ENCODE data around the gene LRRK2. TPM values are rescaled to one million over a fixed set of nuclear protein-coding genes. Genes with fewer than 3 reads are reported as not detected.
"Not testable (repeated sequence)": the region's sequence is repeated elsewhere in the genome, so short reads cannot be mapped to it uniquely, and the experiment has no call there.

The LRRK2 gene
- total and polyA plus RNA-seq, 10 of the 15 experiments (the other 5 are each of a cell fraction or from before 2014, with no cell fraction given): 0.80 to 32.6 (median 1.4) TPM

GRCh38 chr12:40382217-40382616 is 157.4 kb downstream of the LRRK2 start:
- CTCF ChIA-PET: interaction anchor here (1.4 kb wide), 1 partner anchor 16 kb away, joined by 3 read pairs; no protein-coding TSS in a partner anchor
- in situ Hi-C loops (cut with MboI): no loop called here
- no TSS peak for BruUV-seq (replicated peaks)

GRCh38 chr12:40387279-40387678 is 162.5 kb downstream of the LRRK2 start:
- H3K4me1 ChIP-seq (ENCODE audit: control insufficient read depth, insufficient read depth, low read length); H3K36me3 ChIP-seq (ENCODE audit: control insufficient read depth in 2 of 2, insufficient read depth in 2 of 2, low read length in 1 of 2); FAIRE-seq; H3K9ac ChIP-seq (ENCODE audit: control insufficient read depth, insufficient read depth, low read length); H3K9me3 ChIP-seq (replicated peaks; ENCODE audit: control insufficient read depth, insufficient read depth, low read length); SMC1A ChIA-PET (ENCODE audit: uncharacterized antibody, unreplicated experiment); RAD21 ChIA-PET (ENCODE audit: unreplicated experiment); H3K79me2 ChIP-seq (ENCODE audit: control insufficient read depth, insufficient read depth, low read length); intact Hi-C loops (cut with micrococcal nuclease; ENCODE audit: unreplicated experiment); H4K20me1 ChIP-seq (ENCODE audit: control insufficient read depth, insufficient read depth); BruUV-seq (replicated peaks); H3K4me3 ChIP-seq; in situ Hi-C loops (cut with MboI); H3K27me3 ChIP-seq (replicated peaks in 1 of 2; ENCODE audit: control insufficient read depth in 2 of 2, insufficient read depth in 2 of 2, low read length in 1 of 2); DNase-seq (ENCODE audit: low read depth, low spot score); H3K27ac ChIP-seq (ENCODE audit: control insufficient read depth, insufficient read depth); ATAC-seq; H2AFZ ChIP-seq (ENCODE audit: control insufficient read depth, low read depth, low read length); H3K4me2 ChIP-seq (ENCODE audit: control insufficient read depth, insufficient read depth); CTCF ChIA-PET; POLR2A ChIA-PET: not testable (repeated sequence)
- WGBS (ENCODE audit: insufficient coverage, insufficient replicate concordance, low lambda C conversion rate, missing lambda C conversion rate): 41% methylated on average over 3 of the region's 3 CpGs

More at GRCh38 chr12:40382217-40382616, 157.4 kb downstream of the LRRK2 start:
- H3K79me2 ChIP-seq (ENCODE audit: control insufficient read depth, insufficient read depth, low read length): no peaks in the 10 kb centered on the region
- H3K36me3 ChIP-seq (ENCODE audit: control insufficient read depth in 2 of 2, insufficient read depth in 2 of 2, low read length in 1 of 2): no peaks in the 10 kb centered on the region
- ChIA-PET RAD21 (ENCODE audit: unreplicated experiment) (no interaction called here), POLR2A (no interaction called here), SMC1A (ENCODE audit: uncharacterized antibody, unreplicated experiment) (interaction anchor here (0.9 to 1.0 kb wide), 2 partner anchors 31 to 238 kb away, joined by 3 to 4 read pairs; no protein-coding TSS in a partner anchor)
- H3K27ac ChIP-seq (ENCODE audit: control insufficient read depth, insufficient read depth): no peak overlapping the region
- no peak overlapping the region for H3K9ac ChIP-seq (ENCODE audit: control insufficient read depth, insufficient read depth, low read length)
- no peak overlapping the region for H2AFZ ChIP-seq (ENCODE audit: control insufficient read depth, low read depth, low read length)
- no peaks in the 10 kb centered on the region for H3K4me1 ChIP-seq (ENCODE audit: control insufficient read depth, insufficient read depth, low read length)
- TF ChIP-seq IKZF2 (IDR thresholded peaks at IDR 0.05): no peak
- no peak for TF ChIP-seq PAX8 (IDR thresholded peaks at IDR 0.05)
- TF ChIP-seq JUNB (IDR thresholded peaks at IDR 0.05): no peak
- no peak for TF ChIP-seq GABPA (IDR thresholded peaks at IDR 0.05; ENCODE audit: low read depth)
- no peak for TF ChIP-seq TARDBP (IDR thresholded peaks at IDR 0.05; ENCODE audit: borderline replicate concordance)
- no peak for TF ChIP-seq ZNF384 (IDR thresholded peaks at IDR 0.05; ENCODE audit: borderline replicate concordance, low read depth, low read length)
- no peak for TF ChIP-seq RAD21 (IDR thresholded peaks at IDR 0.05; ENCODE audit: insufficient read depth, low read depth, low read length)
- TF ChIP-seq FOS (IDR thresholded peaks at IDR 0.05; ENCODE audit: borderline replicate concordance, extremely low read depth, insufficient read length): no peak
- TF ChIP-seq ZNF622 (IDR thresholded peaks at IDR 0.05): no peak
- no peak for TF ChIP-seq SRF (IDR thresholded peaks at IDR 0.05; ENCODE audit: low read depth in 2 of 2, low read length in 2 of 2)
- TF ChIP-seq MTA3 (IDR thresholded peaks at IDR 0.05; ENCODE audit: borderline replicate concordance, low read length): no peak
- no peak for TF ChIP-seq NR2C1 (IDR thresholded peaks at IDR 0.05)
- no peak for TF ChIP-seq SMAD5 (IDR thresholded peaks at IDR 0.05; ENCODE audit: low read depth)
- TF ChIP-seq GATAD2B (conservative IDR thresholded peaks at IDR 0.05; ENCODE audit: low read depth): no peak
- TF ChIP-seq KAT2A (conservative IDR thresholded peaks at IDR 0.05; ENCODE audit: control insufficient read depth, low read depth, low read length): no peak
- no peak for TF ChIP-seq SUZ12 (IDR thresholded peaks at IDR 0.05; ENCODE audit: unreplicated experiment)
- no peak for TF ChIP-seq YBX1 (IDR thresholded peaks at IDR 0.05)
- TF ChIP-seq MLLT1 (IDR thresholded peaks at IDR 0.05): no peak
- TF ChIP-seq ZBTB4 (CRISPR knock-in tag; IDR thresholded peaks at IDR 0.05): no peak
- no peaks in the 10 kb centered on the region for H4K20me1 ChIP-seq (ENCODE audit: control insufficient read depth, insufficient read depth)
- DNase-seq (ENCODE audit: low read depth, low spot score) (no peak), FAIRE-seq (no peak), ATAC-seq (no peak)
- intact Hi-C loops (cut with micrococcal nuclease; ENCODE audit: unreplicated experiment): no loop called here
- H3K4me3 ChIP-seq: no peak overlapping the region
- H3K4me2 ChIP-seq (ENCODE audit: control insufficient read depth, insufficient read depth): no peak overlapping the region
- H3K9me3 ChIP-seq (replicated peaks; ENCODE audit: control insufficient read depth, insufficient read depth, low read length): no peaks in the 10 kb centered on the region
- 0% methylated on average over 1 of the region's 1 CpG for WGBS (ENCODE audit: insufficient coverage, insufficient replicate concordance, low lambda C conversion rate, missing lambda C conversion rate)
- no peaks in the 10 kb centered on the region for H3K27me3 ChIP-seq (replicated peaks in 1 of 2; ENCODE audit: control insufficient read depth in 2 of 2, insufficient read depth in 2 of 2, low read length in 1 of 2)
